PC-3 (cell line): Measurements from ENCODE around the gene TCERG1. TPM values are rescaled to one million over a fixed set of nuclear protein-coding genes. Genes with fewer than 3 reads are reported as not detected.

Experiments used
- ATAC-seq: fragments of 200-7000 bp; cut with Tn5 transposase; 2 replicates; pipeline ENCODE4 v1.9.1; 2020; ENCODE audit warnings: mild to moderate bottlenecking, moderate library complexity
- BruUV-seq: library from RNA; stranded (reverse); fragments of 400-500 nt; replicated peaks from 2 replicates; lab custom pipeline; 2021; lab: Mats Ljungman, UMichigan
- CTCF ChIA-PET: fragments of 300-600 bp; sonication (Branson Sonifier 250); formaldehyde crosslinking; loops from one replicate; lab custom pipeline; 2022; ENCODE audit warnings: antibody characterized with exemption; lab: Charles Lee
- POLR2A ChIA-PET: fragments of 300-600 bp; sonication (Branson Sonifier 250); formaldehyde crosslinking; loops from one replicate; lab custom pipeline; 2022; ENCODE audit warnings: antibody characterized with exemption; ENCODE audit not compliant: unreplicated experiment; lab: Charles Lee
- DNase-seq: peaks from one replicate; pipeline ENCODE4 v3.0.0-alpha.2; 2015
- H2AFZ ChIP-seq: fragments of 300-600 bp; sonication (generic); 2 replicates; pipeline ENCODE4 v1.6.0; 2016; ENCODE audit warnings: antibody characterized with exemption, low read length
- H3F3A ChIP-seq: fragments of 300-600 bp; sonication (generic); one replicate; pipeline ENCODE4 v1.6.0; 2017; ENCODE audit warnings: antibody characterized with exemption, low read length, control low read depth, mild to moderate bottlenecking; ENCODE audit not compliant: unreplicated experiment
- H3K27ac ChIP-seq: fragments of 300-600 bp; sonication (generic); 2 replicates; pipeline ENCODE4 v1.5.1; 2016; ENCODE audit warnings: mild to moderate bottlenecking, low read length
- H3K27me3 ChIP-seq: fragments of 300-600 bp; sonication (generic); 2 replicates; pipeline ENCODE4 v1.6.1; 2016; ENCODE audit warnings: low read length, mixed read lengths
- H3K36me3 ChIP-seq: fragments of 300-600 bp; sonication (generic); 2 replicates; pipeline ENCODE4 v1.6.1; 2016; ENCODE audit warnings: low read depth, mixed run types, low read length, mixed read lengths
- H3K4me1 ChIP-seq: fragments of 300-600 bp; sonication (generic); 2 replicates; pipeline ENCODE4 v1.5.1; 2016; ENCODE audit warnings: low read length; ENCODE audit not compliant: insufficient read depth
- H3K4me2 ChIP-seq: fragments of 300-600 bp; sonication (generic); 2 replicates; pipeline ENCODE4 v1.6.0; 2016; ENCODE audit warnings: low read length
- H3K4me3 ChIP-seq: fragments of 300-600 bp; sonication (generic); 2 replicates; pipeline ENCODE4 v1.5.1; 2016; ENCODE audit warnings: mild to moderate bottlenecking, low read length, mixed read lengths
- H3K79me2 ChIP-seq: fragments of 300-600 bp; sonication (generic); 2 replicates; pipeline ENCODE4 v1.6.1; 2017; ENCODE audit warnings: low read length, mixed read lengths
- H3K9ac ChIP-seq: fragments of 300-600 bp; sonication (generic); 2 replicates; pipeline ENCODE4 v1.6.0; 2016; ENCODE audit warnings: mild to moderate bottlenecking, low read length
- H3K9me2 ChIP-seq: fragments of 300-600 bp; sonication (generic); replicated peaks from 2 replicates; pipeline ENCODE4 v1.6.1; 2016; ENCODE audit warnings: mixed run types, low read length, mixed read lengths
- H3K9me3 ChIP-seq: fragments of 300-600 bp; sonication (generic); 2 replicates; pipeline ENCODE4 v1.6.1; 2016; ENCODE audit warnings: low read length, mixed read lengths
- H4K20me1 ChIP-seq: fragments of 300-600 bp; sonication (generic); 2 replicates; pipeline ENCODE4 v1.6.1; 2016; ENCODE audit warnings: low read length, mixed read lengths
- EZH2 ChIP-seq: fragments of 300-600 bp; sonication (generic); IDR thresholded peaks from one replicate; pipeline ENCODE4 v1.6.1; 2017; ENCODE audit warnings: antibody characterized with exemption, mild to moderate bottlenecking, low read length; ENCODE audit not compliant: unreplicated experiment
- EZH2phosphoT487 ChIP-seq: fragments of 300-600 bp; sonication (generic); IDR thresholded peaks from 2 replicates; pipeline ENCODE4 v1.6.1; 2018; ENCODE audit warnings: mild to moderate bottlenecking, antibody characterized with exemption, low read length, borderline replicate concordance
- intact Hi-C: fragments of 100-400 bp; cut with micrococcal nuclease; formaldehyde crosslinking; loops from 2 replicates; pipeline ENCODE4 v1.9.0; 2023
- total RNA-seq: library from RNA; depleted of rRNA; stranded (reverse); fragments of >200 nt; gene quantifications from 2 replicates; pipeline ENCODE4 v1.2.3, GENCODE V29; 2014
- TF ChIP-seq, protein P1 (sequence below): fragments of 300-600 bp; sonication (generic); conservative IDR thresholded peaks from 2 replicates; pipeline ENCODE4 v1.5.1; 2017; ENCODE audit warnings: antibody characterized with exemption, low read depth, mild to moderate bottlenecking, low read length

Gene TCERG1
- total RNA-seq, 1 experiment from 2014 or later = 96.9 TPM

DNA sequence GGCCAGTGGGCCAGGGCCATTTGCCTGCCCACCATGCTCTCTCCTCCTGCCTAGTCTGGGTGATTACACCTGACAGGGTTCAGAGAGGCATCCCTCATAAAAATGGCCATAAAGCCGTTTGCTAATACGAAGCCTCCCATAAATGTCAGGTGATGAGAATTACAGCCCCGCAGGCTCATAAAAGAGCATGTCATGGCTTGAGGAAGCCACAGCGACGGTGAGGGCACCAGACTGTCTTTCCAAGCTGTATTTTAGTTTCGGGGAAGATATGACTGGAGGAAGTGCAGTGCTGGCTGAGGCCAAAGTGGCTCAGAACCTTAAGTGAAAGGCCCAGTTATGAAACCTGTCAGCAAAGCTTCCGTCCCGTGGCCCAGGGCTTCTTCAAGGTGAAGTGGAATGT is 18.5 kb upstream of the TCERG1 start:
- TF ChIP-seq EZH2 = no peak
- no peak for TF ChIP-seq EZH2phosphoT487
- TF ChIP-seq, protein P1, sequence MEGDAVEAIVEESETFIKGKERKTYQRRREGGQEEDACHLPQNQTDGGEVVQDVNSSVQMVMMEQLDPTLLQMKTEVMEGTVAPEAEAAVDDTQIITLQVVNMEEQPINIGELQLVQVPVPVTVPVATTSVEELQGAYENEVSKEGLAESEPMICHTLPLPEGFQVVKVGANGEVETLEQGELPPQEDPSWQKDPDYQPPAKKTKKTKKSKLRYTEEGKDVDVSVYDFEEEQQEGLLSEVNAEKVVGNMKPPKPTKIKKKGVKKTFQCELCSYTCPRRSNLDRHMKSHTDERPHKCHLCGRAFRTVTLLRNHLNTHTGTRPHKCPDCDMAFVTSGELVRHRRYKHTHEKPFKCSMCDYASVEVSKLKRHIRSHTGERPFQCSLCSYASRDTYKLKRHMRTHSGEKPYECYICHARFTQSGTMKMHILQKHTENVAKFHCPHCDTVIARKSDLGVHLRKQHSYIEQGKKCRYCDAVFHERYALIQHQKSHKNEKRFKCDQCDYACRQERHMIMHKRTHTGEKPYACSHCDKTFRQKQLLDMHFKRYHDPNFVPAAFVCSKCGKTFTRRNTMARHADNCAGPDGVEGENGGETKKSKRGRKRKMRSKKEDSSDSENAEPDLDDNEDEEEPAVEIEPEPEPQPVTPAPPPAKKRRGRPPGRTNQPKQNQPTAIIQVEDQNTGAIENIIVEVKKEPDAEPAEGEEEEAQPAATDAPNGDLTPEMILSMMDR = no peak
- Histone ChIP-seq H3K27me3 (peaks cover 6% of the 10 kb centered on the region), H2AFZ (peak overlapping the region; percentile 28; the same call in 1 of the 2 replicates), H3K36me3 (no peaks in the 10 kb centered on the region), H4K20me1 (no peaks in the 10 kb centered on the region), H3K27ac (no peak overlapping the region), H3K9me3 (no peaks in the 10 kb centered on the region), H3K4me3 (no peak overlapping the region), H3F3A (no peaks in the 10 kb centered on the region), H3K9ac (no peak overlapping the region), H3K79me2 (no peaks in the 10 kb centered on the region), H3K9me2 (no peaks in the 10 kb centered on the region), H3K4me1 (no peaks in the 10 kb centered on the region), H3K4me2 (peak overlapping the region; percentile 5; the same call in 1 of the 2 replicates)
- intact Hi-C loops = loop anchor here (2.0 kb wide), 1 partner anchor 246 kb away; the partner anchor contains the start of gene LARS1
- ATAC-seq = peak; percentile 52
- ChIA-PET POLR2A (interaction anchor here (0.6 kb wide), 1 partner anchor 13 kb away, joined by 3 read pairs; no protein-coding TSS in a partner anchor), CTCF (interaction anchor here (0.6 kb wide), 1 partner anchor 239 kb away, joined by 7 read pairs; no protein-coding TSS in a partner anchor)
- DNase-seq = peak; percentile 17
- no TSS peak for BruUV-seq

DNA sequence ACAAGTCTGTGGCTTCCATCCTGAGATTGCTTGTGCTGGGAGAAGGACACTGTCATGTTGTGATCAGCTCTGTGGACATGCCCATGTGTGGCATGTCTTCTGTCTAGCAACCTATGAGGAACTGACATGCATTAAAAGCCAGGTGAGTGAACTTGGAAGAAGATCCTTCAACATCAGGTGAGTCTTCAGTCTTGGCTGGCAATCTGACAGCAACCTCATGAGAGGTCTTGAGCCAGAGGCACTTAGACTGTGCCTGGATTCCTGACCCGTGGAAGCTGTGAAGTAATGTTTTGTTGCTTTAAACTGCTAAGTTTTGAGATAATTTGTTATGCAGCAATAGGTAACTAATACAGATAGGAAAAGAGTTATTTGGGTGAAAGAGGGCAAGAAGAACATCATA is 6.8 kb upstream of the TCERG1 start:
- H3K9me3 ChIP-seq = no peaks in the 10 kb centered on the region
- peaks cover 10% of the 10 kb centered on the region for H3K27me3 ChIP-seq
- H3K4me3 ChIP-seq = no peak overlapping the region
- H3K9me2 ChIP-seq = no peaks in the 10 kb centered on the region
- BruUV-seq = no TSS peak
- no peak overlapping the region for H3K9ac ChIP-seq
- H2AFZ ChIP-seq = no peak overlapping the region
- no peaks in the 10 kb centered on the region for H3F3A ChIP-seq
- H3K27ac ChIP-seq = no peak overlapping the region
- H3K79me2 ChIP-seq = no peaks in the 10 kb centered on the region
- intact Hi-C loops = loop anchor here (10.0 kb wide), 1 partner anchor 476 kb away; no protein-coding TSS in a partner anchor
- no peak overlapping the region for H3K4me2 ChIP-seq
- H4K20me1 ChIP-seq = no peaks in the 10 kb centered on the region
- DNase-seq (peak; percentile 25), ATAC-seq (no peak)
- CTCF ChIA-PET = no interaction called here
- TF ChIP-seq, protein P1 = no peak
- TF ChIP-seq EZH2phosphoT487 (no peak), EZH2 (no peak)
- POLR2A ChIA-PET = no interaction called here
- no peaks in the 10 kb centered on the region for H3K36me3 ChIP-seq
- peaks cover 7% of the 10 kb centered on the region; the same call in 1 of the 2 replicates for H3K4me1 ChIP-seq

DNA sequence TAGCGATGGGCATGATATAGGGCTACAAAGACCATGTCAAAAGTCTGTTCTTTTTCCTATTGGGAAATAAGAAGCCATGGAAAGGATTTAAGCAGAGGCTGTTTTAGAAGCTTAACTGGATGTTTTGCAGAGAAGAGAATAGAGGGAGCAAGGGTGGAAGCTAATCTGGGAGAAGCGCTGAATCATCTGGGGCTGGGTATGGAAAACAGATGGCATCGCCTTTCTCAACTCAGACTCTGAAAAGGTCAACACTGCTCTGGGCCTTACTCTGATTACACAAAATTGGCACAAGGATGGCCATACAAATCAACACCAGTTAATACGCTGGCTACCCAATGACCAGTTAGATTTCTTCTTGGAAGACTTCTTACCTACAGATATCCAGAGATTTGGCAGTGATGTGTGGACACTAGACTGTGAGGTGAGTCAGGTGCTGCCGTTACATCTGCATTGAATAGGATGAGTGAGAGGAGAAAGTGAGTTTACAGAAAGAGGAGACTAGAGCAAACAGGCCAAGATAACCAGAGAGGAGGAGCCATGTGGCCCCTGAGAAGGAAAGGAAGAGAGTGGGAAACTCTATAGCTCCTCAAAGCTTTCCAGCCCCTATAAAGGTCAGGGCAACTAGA is 6.2 kb upstream of the TCERG1 start:
- no peaks in the 10 kb centered on the region for H3F3A ChIP-seq
- no peaks in the 10 kb centered on the region for H4K20me1 ChIP-seq
- no peak overlapping the region for H3K27ac ChIP-seq
- H3K4me1 ChIP-seq = peaks cover 7% of the 10 kb centered on the region; the same call in 1 of the 2 replicates
- intact Hi-C loops = loop anchor here (10.0 kb wide), 1 partner anchor 476 kb away; no protein-coding TSS in a partner anchor
- H3K27me3 ChIP-seq = peaks cover 4% of the 10 kb centered on the region; the same call in 1 of the 2 replicates
- POLR2A ChIA-PET = no interaction called here
- TF ChIP-seq, protein P1 = no peak
- TF ChIP-seq EZH2 (no peak), EZH2phosphoT487 (no peak)
- no peak overlapping the region for H3K9ac ChIP-seq
- H2AFZ ChIP-seq = no peak overlapping the region
- no peak overlapping the region for H3K4me3 ChIP-seq
- H3K9me2 ChIP-seq = no peaks in the 10 kb centered on the region
- no peaks in the 10 kb centered on the region for H3K9me3 ChIP-seq
- no peaks in the 10 kb centered on the region for H3K79me2 ChIP-seq
- H3K4me2 ChIP-seq = no peak overlapping the region
- DNase-seq = no peak
- CTCF ChIA-PET = no interaction called here
- ATAC-seq = no peak
- H3K36me3 ChIP-seq = no peaks in the 10 kb centered on the region
- no TSS peak for BruUV-seq
